SK-N-SH treated with all-trans-retinoic acid at 6 μM for 48 hours (cell line): ENCODE measurements around the gene PIK3R1.
"Not testable (repeated sequence)": the region's sequence is repeated elsewhere in the genome, so short reads cannot be mapped to it uniquely, and the experiment has no call there.

Experiments used
- ATAC-seq: fragments of 200-7000 bp; cut with Tn5 transposase; 3 replicates; pipeline ENCODE4 v1.9.1; 2020; ENCODE audit warnings: mild to moderate bottlenecking, moderate library complexity
- ARNTL ChIP-seq: fragments of 450-650 bp; formaldehyde crosslinking; IDR thresholded peaks from 2 replicates; pipeline ENCODE4 v1.5.0; 2020; ENCODE audit warnings: low read depth, mild to moderate bottlenecking, moderate library complexity, borderline replicate concordance
- BACH2 ChIP-seq: fragments of 250-450 bp; sonication (Bioruptor Pico); IDR thresholded peaks from 2 replicates; pipeline ENCODE4 v1.9.0; 2021; ENCODE audit warnings: mild to moderate bottlenecking, borderline replicate concordance
- CSDC2 ChIP-seq: fragments of 250-450 bp; sonication (Bioruptor Pico); IDR thresholded peaks from 2 replicates; pipeline ENCODE4 v1.5.0; 2020; ENCODE audit warnings: mild to moderate bottlenecking, moderate library complexity
- ESRRG ChIP-seq: fragments of 250-450 bp; sonication (Bioruptor Pico); IDR thresholded peaks from 2 replicates; pipeline ENCODE4 v1.6.1; 2021; ENCODE audit warnings: mild to moderate bottlenecking
- ISL1 ChIP-seq: fragments of 250-450 bp; sonication (Bioruptor Pico); IDR thresholded peaks from 2 replicates; pipeline ENCODE4 v2.1.2; 2022; ENCODE audit warnings: mild to moderate bottlenecking, moderate library complexity
- OSR1 ChIP-seq: fragments of 250-450 bp; sonication (Bioruptor Pico); IDR thresholded peaks from 2 replicates; pipeline ENCODE4 v1.8.0; 2022; ENCODE audit warnings: moderate library complexity, mild to moderate bottlenecking, inconsistent platforms
- PPARA ChIP-seq: fragments of 250-450 bp; sonication (Bioruptor Pico); IDR thresholded peaks from 2 replicates; pipeline ENCODE4 v1.5.0; 2020; ENCODE audit warnings: mild to moderate bottlenecking, borderline replicate concordance
- RARB ChIP-seq: fragments of 250-450 bp; sonication (Bioruptor Pico); IDR thresholded peaks from 2 replicates; pipeline ENCODE4 v1.8.0; 2021; ENCODE audit warnings: mild to moderate bottlenecking, moderate library complexity
- SNAI2 ChIP-seq: fragments of 250-450 bp; sonication (Bioruptor Pico); IDR thresholded peaks from 2 replicates; pipeline ENCODE4 v1.5.0; 2020; ENCODE audit warnings: mild to moderate bottlenecking, moderate library complexity
- TCF4 ChIP-seq: fragments of 250-450 bp; sonication (Bioruptor Pico); IDR thresholded peaks from 2 replicates; pipeline ENCODE4 v1.8.0; 2021; ENCODE audit warnings: mild to moderate bottlenecking, moderate library complexity, borderline replicate concordance
- TOX ChIP-seq: fragments of 250-450 bp; sonication (Bioruptor Pico); IDR thresholded peaks from 2 replicates; pipeline ENCODE4 v1.8.0; 2021; ENCODE audit warnings: mild to moderate bottlenecking, moderate library complexity, borderline replicate concordance
- ZC3H10 ChIP-seq: fragments of 250-450 bp; sonication (Bioruptor Pico); IDR thresholded peaks from 2 replicates; pipeline ENCODE4 v1.5.1; 2021; ENCODE audit warnings: mild to moderate bottlenecking, moderate library complexity
- ZFP3 ChIP-seq: fragments of 250-450 bp; sonication (Bioruptor Pico); IDR thresholded peaks from 2 replicates; pipeline ENCODE4 v1.5.0; 2020; ENCODE audit warnings: mild to moderate bottlenecking, moderate library complexity
- ZFP30 ChIP-seq: fragments of 450-650 bp; formaldehyde crosslinking; IDR thresholded peaks from 2 replicates; pipeline ENCODE4 v1.5.0; 2022; ENCODE audit warnings: mild to moderate bottlenecking, moderate library complexity
- ZNF565 ChIP-seq: fragments of 450-650 bp; formaldehyde crosslinking; conservative IDR thresholded peaks from 2 replicates; pipeline ENCODE4 v1.5.0; 2020; ENCODE audit warnings: low read depth, mild to moderate bottlenecking, moderate library complexity
- ZNF70 ChIP-seq: fragments of 450-650 bp; formaldehyde crosslinking; IDR thresholded peaks from 2 replicates; pipeline ENCODE4 v1.5.0; 2020; ENCODE audit warnings: mild to moderate bottlenecking, moderate library complexity
- ZNF8 ChIP-seq: fragments of 450-650 bp; formaldehyde crosslinking; IDR thresholded peaks from 2 replicates; pipeline ENCODE4 v1.5.0; 2020; ENCODE audit warnings: mild to moderate bottlenecking, moderate library complexity
- TF ChIP-seq, protein P1 (sequence below): fragments of 250-450 bp; sonication (Bioruptor Pico); IDR thresholded peaks from 2 replicates; pipeline ENCODE4 v1.5.0; 2020; ENCODE audit warnings: mild to moderate bottlenecking, moderate library complexity
- TF ChIP-seq, protein P2 (sequence below): fragments of 250-450 bp; sonication (Bioruptor Pico); IDR thresholded peaks from 2 replicates; pipeline ENCODE4 v1.5.1; 2021; ENCODE audit warnings: mild to moderate bottlenecking, moderate library complexity
- TF ChIP-seq, protein P3 (sequence below): fragments of 250-450 bp; sonication (Bioruptor Pico); IDR thresholded peaks from 2 replicates; pipeline ENCODE4 v1.5.1; 2020; ENCODE audit warnings: low read depth, mild to moderate bottlenecking, moderate library complexity
- TF ChIP-seq, protein P4 (sequence below): fragments of 250-450 bp; sonication (Bioruptor Pico); IDR thresholded peaks from 2 replicates; pipeline ENCODE4 v1.8.0; 2020; ENCODE audit warnings: mild to moderate bottlenecking, moderate library complexity, borderline replicate concordance
- TF ChIP-seq, protein P5 (sequence below): fragments of 250-450 bp; sonication (Bioruptor Pico); IDR thresholded peaks from 2 replicates; pipeline ENCODE4 v1.8.0; 2021; ENCODE audit warnings: low read depth, mild to moderate bottlenecking, moderate library complexity, borderline replicate concordance

Gene PIK3R1

DNA sequence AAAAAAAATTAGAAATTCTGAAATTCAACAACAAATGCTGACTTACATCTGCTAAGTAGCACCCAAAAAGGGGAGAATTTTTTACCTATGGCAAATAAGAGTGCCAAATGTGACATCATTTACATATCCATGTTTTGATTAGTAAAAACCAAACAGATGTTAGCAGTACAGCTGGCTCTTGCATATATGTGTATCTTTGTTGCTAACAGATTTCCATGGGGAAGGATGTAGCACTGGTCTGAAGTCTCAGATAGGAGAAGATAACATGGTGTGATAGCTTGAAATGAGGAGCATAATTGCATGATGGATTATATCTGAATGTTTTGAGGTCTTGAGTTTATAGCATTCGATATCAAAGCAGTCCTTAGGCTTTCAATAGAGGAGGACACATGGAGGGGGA lies 17.5 kb downstream of the PIK3R1 start:
- TF ChIP-seq ZC3H10 (CRISPR knock-in tag) = no peak
- no peak for ATAC-seq

DNA sequence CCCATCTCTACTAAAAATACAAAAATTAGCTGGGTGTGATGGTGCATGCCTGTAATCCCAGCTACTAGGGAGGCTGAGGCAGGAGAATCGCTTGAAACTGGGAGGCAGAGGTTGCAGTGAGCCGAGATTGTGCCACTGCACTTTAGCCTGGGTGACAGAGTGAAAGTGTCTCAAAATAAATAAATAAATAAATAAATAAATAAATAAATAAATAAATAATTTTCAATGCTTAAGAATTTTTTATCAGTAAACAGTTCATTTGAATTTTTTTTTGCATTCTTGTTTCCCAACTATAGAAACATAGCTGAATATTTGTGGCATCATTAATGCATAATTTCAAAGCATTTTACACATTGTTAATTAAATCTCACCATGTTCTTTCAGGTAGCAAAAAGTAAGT lies 19.7 kb downstream of the PIK3R1 start:
- ATAC-seq = not testable (repeated sequence)

DNA sequence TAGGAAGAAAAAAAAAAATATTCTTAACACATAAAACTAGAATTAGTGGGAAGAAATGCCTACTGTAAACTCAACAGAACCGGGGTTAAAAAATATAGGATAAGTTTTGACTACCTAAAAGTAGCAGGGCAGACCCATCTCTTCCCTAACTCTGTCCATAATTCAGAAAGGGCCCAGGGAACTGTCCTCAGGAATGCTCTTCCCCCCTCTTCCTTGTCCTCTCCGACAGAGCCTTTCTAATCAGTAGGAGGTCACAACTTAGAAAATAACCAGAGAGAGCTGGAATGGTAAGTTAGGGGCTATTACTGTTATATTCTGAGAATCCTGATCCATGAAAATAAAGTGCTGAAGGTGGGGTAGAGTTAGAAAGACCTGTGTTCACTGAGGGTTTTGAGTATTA lies 22.2 kb downstream of the PIK3R1 start:
- no peak for ATAC-seq
- TF ChIP-seq ZNF565 (CRISPR knock-in tag) (no peak), ARNTL (no peak), ESRRG (CRISPR knock-in tag) (no peak), ZNF70 (CRISPR knock-in tag) (no peak), BACH2 (CRISPR knock-in tag) (no peak), ZFP3 (CRISPR knock-in tag) (no peak), RARB (CRISPR knock-in tag) (no peak), PPARA (CRISPR knock-in tag) (no peak)
- TF ChIP-seq, protein P1, sequence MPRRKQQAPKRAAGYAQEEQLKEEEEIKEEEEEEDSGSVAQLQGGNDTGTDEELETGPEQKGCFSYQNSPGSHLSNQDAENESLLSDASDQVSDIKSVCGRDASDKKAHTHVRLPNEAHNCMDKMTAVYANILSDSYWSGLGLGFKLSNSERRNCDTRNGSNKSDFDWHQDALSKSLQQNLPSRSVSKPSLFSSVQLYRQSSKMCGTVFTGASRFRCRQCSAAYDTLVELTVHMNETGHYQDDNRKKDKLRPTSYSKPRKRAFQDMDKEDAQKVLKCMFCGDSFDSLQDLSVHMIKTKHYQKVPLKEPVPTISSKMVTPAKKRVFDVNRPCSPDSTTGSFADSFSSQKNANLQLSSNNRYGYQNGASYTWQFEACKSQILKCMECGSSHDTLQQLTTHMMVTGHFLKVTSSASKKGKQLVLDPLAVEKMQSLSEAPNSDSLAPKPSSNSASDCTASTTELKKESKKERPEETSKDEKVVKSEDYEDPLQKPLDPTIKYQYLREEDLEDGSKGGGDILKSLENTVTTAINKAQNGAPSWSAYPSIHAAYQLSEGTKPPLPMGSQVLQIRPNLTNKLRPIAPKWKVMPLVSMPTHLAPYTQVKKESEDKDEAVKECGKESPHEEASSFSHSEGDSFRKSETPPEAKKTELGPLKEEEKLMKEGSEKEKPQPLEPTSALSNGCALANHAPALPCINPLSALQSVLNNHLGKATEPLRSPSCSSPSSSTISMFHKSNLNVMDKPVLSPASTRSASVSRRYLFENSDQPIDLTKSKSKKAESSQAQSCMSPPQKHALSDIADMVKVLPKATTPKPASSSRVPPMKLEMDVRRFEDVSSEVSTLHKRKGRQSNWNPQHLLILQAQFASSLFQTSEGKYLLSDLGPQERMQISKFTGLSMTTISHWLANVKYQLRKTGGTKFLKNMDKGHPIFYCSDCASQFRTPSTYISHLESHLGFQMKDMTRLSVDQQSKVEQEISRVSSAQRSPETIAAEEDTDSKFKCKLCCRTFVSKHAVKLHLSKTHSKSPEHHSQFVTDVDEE (CRISPR knock-in tag) = no peak
- TF ChIP-seq, protein P2, sequence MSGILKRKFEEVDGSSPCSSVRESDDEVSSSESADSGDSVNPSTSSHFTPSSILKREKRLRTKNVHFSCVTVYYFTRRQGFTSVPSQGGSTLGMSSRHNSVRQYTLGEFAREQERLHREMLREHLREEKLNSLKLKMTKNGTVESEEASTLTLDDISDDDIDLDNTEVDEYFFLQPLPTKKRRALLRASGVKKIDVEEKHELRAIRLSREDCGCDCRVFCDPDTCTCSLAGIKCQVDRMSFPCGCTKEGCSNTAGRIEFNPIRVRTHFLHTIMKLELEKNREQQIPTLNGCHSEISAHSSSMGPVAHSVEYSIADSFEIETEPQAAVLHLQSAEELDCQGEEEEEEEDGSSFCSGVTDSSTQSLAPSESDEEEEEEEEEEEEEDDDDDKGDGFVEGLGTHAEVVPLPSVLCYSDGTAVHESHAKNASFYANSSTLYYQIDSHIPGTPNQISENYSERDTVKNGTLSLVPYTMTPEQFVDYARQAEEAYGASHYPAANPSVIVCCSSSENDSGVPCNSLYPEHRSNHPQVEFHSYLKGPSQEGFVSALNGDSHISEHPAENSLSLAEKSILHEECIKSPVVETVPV (CRISPR knock-in tag) = no peak
- TF ChIP-seq, all 23 proteins: peak for 0

DNA sequence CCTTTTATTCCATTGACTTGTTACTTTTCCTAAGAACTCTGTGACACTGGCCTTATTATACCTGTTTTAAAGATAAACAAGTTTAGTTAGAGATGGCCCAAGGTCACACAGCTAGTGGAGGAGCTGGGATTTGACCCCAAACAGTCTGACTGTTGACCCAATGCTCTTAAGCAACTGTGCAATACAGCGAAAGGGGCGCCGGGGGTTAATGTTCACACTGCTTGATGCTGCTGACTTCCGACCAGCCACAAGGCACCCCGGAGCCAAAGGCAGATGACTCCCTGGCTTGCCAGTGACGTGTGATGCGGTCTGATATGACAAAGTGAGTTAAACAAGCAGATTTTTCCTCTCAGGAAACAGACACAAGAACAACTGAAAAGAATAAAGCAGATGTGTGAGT lies 23.9 kb downstream of the PIK3R1 start:
- peak; percentile 92 for ATAC-seq
- TF ChIP-seq TCF4 (CRISPR knock-in tag) (peak; percentile 57; the same call in 1 of the 2 replicates), ZNF8 (CRISPR knock-in tag) (no peak), ARNTL (no peak), BACH2 (CRISPR knock-in tag) (no peak), ZNF70 (CRISPR knock-in tag) (no peak), PPARA (CRISPR knock-in tag) (no peak), ZC3H10 (CRISPR knock-in tag) (no peak), SNAI2 (CRISPR knock-in tag) (no peak), CSDC2 (CRISPR knock-in tag) (no peak), ISL1 (CRISPR knock-in tag) (no peak), ZFP30 (CRISPR knock-in tag) (no peak), ZFP3 (CRISPR knock-in tag) (peak; percentile 44; the same call in 1 of the 2 replicates), ESRRG (CRISPR knock-in tag) (no peak), RARB (CRISPR knock-in tag) (no peak), TOX (CRISPR knock-in tag) (0 out of 2 replicates have a peak, but pooled peaks have one; percentile 46), OSR1 (CRISPR knock-in tag) (no peak), ZNF565 (CRISPR knock-in tag) (no peak)
- TF ChIP-seq, protein P3, sequence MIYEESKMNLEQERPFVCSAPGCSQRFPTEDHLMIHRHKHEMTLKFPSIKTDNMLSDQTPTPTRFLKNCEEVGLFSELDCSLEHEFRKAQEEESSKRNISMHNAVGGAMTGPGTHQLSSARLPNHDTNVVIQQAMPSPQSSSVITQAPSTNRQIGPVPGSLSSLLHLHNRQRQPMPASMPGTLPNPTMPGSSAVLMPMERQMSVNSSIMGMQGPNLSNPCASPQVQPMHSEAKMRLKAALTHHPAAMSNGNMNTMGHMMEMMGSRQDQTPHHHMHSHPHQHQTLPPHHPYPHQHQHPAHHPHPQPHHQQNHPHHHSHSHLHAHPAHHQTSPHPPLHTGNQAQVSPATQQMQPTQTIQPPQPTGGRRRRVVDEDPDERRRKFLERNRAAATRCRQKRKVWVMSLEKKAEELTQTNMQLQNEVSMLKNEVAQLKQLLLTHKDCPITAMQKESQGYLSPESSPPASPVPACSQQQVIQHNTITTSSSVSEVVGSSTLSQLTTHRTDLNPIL = no peak
- TF ChIP-seq, protein P4, sequence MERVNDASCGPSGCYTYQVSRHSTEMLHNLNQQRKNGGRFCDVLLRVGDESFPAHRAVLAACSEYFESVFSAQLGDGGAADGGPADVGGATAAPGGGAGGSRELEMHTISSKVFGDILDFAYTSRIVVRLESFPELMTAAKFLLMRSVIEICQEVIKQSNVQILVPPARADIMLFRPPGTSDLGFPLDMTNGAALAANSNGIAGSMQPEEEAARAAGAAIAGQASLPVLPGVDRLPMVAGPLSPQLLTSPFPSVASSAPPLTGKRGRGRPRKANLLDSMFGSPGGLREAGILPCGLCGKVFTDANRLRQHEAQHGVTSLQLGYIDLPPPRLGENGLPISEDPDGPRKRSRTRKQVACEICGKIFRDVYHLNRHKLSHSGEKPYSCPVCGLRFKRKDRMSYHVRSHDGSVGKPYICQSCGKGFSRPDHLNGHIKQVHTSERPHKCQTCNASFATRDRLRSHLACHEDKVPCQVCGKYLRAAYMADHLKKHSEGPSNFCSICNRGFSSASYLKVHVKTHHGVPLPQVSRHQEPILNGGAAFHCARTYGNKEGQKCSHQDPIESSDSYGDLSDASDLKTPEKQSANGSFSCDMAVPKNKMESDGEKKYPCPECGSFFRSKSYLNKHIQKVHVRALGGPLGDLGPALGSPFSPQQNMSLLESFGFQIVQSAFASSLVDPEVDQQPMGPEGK (CRISPR knock-in tag) = no peak
- TF ChIP-seq, protein P5, sequence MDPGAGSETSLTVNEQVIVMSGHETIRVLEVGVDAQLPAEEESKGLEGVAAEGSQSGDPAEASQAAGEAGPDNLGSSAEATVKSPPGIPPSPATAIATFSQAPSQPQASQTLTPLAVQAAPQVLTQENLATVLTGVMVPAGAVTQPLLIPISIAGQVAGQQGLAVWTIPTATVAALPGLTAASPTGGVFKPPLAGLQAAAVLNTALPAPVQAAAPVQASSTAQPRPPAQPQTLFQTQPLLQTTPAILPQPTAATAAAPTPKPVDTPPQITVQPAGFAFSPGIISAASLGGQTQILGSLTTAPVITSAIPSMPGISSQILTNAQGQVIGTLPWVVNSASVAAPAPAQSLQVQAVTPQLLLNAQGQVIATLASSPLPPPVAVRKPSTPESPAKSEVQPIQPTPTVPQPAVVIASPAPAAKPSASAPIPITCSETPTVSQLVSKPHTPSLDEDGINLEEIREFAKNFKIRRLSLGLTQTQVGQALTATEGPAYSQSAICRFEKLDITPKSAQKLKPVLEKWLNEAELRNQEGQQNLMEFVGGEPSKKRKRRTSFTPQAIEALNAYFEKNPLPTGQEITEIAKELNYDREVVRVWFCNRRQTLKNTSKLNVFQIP (CRISPR knock-in tag) = no peak
- TF ChIP-seq, protein P1 (CRISPR knock-in tag) = peak; percentile 66; the same call in 1 of the 2 replicates
- TF ChIP-seq, protein P2 (CRISPR knock-in tag) = no peak
